SU-DHL-6 (cell line): ENCODE measurements around the gene NDUFA8.

Source experiments
- EZH2phosphoT487 ChIP-seq: fragments of 200-600 bp; sonication (generic), shearing (Covaris generic); conservative IDR thresholded peaks from 2 replicates; pipeline ENCODE4 v1.6.1; 2018; ENCODE audit warnings: mild to moderate bottlenecking, antibody characterized with exemption, low read length, moderate library complexity, mixed read lengths
- TF ChIP-seq, protein P1 (sequence below): fragments of 200-600 bp; sonication (generic); IDR thresholded peaks from one replicate; pipeline ENCODE4 v1.5.1; 2017; ENCODE audit warnings: antibody characterized with exemption, mild to moderate bottlenecking, low read length, moderate library complexity; ENCODE audit not compliant: insufficient read depth, poor library complexity, severe bottlenecking

- TF ChIP-seq, protein P1, sequence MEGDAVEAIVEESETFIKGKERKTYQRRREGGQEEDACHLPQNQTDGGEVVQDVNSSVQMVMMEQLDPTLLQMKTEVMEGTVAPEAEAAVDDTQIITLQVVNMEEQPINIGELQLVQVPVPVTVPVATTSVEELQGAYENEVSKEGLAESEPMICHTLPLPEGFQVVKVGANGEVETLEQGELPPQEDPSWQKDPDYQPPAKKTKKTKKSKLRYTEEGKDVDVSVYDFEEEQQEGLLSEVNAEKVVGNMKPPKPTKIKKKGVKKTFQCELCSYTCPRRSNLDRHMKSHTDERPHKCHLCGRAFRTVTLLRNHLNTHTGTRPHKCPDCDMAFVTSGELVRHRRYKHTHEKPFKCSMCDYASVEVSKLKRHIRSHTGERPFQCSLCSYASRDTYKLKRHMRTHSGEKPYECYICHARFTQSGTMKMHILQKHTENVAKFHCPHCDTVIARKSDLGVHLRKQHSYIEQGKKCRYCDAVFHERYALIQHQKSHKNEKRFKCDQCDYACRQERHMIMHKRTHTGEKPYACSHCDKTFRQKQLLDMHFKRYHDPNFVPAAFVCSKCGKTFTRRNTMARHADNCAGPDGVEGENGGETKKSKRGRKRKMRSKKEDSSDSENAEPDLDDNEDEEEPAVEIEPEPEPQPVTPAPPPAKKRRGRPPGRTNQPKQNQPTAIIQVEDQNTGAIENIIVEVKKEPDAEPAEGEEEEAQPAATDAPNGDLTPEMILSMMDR: no peak
- no peak for TF ChIP-seq EZH2phosphoT487
Observed at GRCh38 chr9:122164286-122164685, 4.7 kb upstream of the NDUFA8 start.
